Parathyroid adenoma (tissue), 2 donors: ENCODE results near the gene PGR.
A peak's percentile ranks its signal among the peaks of the same experiment; 100 is the strongest.

Experiments
- H2AFZ ChIP-seq: fragments of 300-600 bp; sonication (generic); one replicate; pipeline ENCODE4 v1.7.0; 2017; ENCODE audit warnings: antibody characterized with exemption, mild to moderate bottlenecking
- H3K27ac ChIP-seq: fragments of 300-600 bp; sonication (generic); one replicate; pipeline ENCODE4 v1.7.0; 2017
- H3K27me3 ChIP-seq: fragments of 300-600 bp; sonication (generic); one replicate; pipeline ENCODE4 v1.7.0; 2017; ENCODE audit warnings: low read length; ENCODE audit not compliant: control insufficient read depth, insufficient read depth
- H3K36me3 ChIP-seq: fragments of 300-600 bp; sonication (generic); one replicate; pipeline ENCODE4 v1.7.0; 2017; ENCODE audit warnings: low read length; ENCODE audit not compliant: control insufficient read depth, insufficient read depth
- H3K4me1 ChIP-seq: fragments of 300-600 bp; sonication (generic); one replicate; pipeline ENCODE4 v1.7.0; 2017; ENCODE audit warnings: control low read depth
- H3K4me2 ChIP-seq: fragments of 300-600 bp; sonication (generic); one replicate; pipeline ENCODE4 v1.7.0; 2017; ENCODE audit warnings: low read length
- H3K4me3 ChIP-seq: fragments of 300-600 bp; sonication (generic); one replicate; pipeline ENCODE4 v1.7.0; 2017; ENCODE audit warnings: low read depth, low read length
- H3K79me2 ChIP-seq: fragments of 300-600 bp; sonication (generic); one replicate; pipeline ENCODE4 v1.7.0; 2017; ENCODE audit warnings: control low read depth
- H3K9ac ChIP-seq: fragments of 300-600 bp; sonication (generic); one replicate; pipeline ENCODE4 v1.7.0; 2017; ENCODE audit warnings: mild to moderate bottlenecking
- H3K9me3 ChIP-seq: fragments of 300-600 bp; sonication (generic); one replicate; pipeline ENCODE4 v1.7.0; 2017; ENCODE audit warnings: low read length; ENCODE audit not compliant: control insufficient read depth
- TF ChIP-seq, protein P1 (sequence below): fragments of 300-600 bp; sonication (generic); IDR thresholded peaks from one replicate; pipeline ENCODE4 v1.7.0; 2017; ENCODE audit warnings: antibody characterized with exemption, mild to moderate bottlenecking
- donor health status: primary hyperparathyroidism.

PGR gene

DNA sequence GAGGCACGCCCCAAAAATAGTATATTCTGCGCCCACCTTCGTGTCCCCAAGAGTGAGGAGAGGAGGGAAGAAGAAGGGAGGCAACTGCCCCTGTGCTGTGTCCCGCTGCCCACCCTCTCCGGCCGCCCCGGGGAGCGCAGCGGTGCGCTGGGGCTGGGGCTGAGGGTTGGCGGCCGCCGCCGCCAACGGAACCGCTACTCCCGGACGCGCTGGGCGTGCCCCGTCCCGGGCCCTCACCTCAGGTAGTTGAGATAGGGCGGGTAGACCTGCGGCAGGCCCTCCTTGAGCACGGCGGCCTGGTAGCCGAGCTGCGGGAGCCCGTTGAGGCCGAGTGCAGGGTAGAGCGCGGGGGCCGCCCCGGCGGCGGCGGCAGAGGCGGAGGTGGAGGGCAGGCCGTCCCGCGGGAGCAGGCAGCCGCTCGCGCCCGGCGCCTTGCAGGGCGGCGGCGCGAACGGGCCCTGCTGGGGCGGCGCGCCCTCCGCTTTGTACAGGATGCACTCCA lies 2.4 kb downstream of the PGR start:
- H3K9me3 ChIP-seq: no peaks in the 10 kb centered on the region
- H2AFZ ChIP-seq: peak overlapping the region; percentile 87
- H3K4me2 ChIP-seq: peak overlapping the region; percentile 66
- H3K36me3 ChIP-seq: no peaks in the 10 kb centered on the region
- H3K79me2 ChIP-seq: no peaks in the 10 kb centered on the region
- H3K4me3 ChIP-seq: peak overlapping the region; percentile 50
- H3K9ac ChIP-seq: no peak overlapping the region
- TF ChIP-seq, protein P1, sequence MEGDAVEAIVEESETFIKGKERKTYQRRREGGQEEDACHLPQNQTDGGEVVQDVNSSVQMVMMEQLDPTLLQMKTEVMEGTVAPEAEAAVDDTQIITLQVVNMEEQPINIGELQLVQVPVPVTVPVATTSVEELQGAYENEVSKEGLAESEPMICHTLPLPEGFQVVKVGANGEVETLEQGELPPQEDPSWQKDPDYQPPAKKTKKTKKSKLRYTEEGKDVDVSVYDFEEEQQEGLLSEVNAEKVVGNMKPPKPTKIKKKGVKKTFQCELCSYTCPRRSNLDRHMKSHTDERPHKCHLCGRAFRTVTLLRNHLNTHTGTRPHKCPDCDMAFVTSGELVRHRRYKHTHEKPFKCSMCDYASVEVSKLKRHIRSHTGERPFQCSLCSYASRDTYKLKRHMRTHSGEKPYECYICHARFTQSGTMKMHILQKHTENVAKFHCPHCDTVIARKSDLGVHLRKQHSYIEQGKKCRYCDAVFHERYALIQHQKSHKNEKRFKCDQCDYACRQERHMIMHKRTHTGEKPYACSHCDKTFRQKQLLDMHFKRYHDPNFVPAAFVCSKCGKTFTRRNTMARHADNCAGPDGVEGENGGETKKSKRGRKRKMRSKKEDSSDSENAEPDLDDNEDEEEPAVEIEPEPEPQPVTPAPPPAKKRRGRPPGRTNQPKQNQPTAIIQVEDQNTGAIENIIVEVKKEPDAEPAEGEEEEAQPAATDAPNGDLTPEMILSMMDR: no peak
- H3K27me3 ChIP-seq: no peaks in the 10 kb centered on the region
- peak overlapping the region; percentile 68 for H3K27ac ChIP-seq
- no peaks in the 10 kb centered on the region for H3K4me1 ChIP-seq

DNA sequence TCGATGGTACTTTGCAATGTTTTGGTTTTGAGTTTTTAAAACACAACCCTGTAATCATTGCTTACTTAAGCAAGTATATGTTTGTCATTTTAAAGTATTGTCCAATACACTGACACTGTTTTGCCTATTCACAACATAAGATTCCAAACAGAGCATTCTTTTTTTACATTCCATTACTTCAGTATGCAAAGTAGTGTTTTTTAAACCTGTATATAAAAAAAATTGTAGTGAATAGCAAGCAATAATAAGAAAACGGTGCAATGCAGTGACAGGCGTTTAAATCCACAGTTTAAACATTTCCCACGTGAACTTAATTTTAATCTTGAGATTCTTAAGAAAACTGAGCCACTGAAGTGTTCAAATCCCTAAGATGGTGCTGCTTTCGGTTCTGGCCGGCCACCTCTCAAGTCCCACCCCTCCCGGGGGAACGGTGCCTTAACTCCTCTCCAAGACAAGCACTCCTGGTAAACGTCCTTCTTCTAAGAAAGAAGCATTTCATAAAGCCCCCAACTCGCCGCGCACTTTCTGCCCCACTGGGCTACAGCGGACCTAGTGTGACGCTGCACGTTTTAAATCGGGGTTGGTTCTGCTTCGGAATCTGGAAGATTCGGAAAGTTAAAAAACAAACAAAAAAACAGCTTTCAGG lies 2.9 kb downstream of the PGR start:
- H3K4me1 ChIP-seq: no peaks in the 10 kb centered on the region
- no peaks in the 10 kb centered on the region for H3K36me3 ChIP-seq
- H3K79me2 ChIP-seq: no peaks in the 10 kb centered on the region
- H3K4me3 ChIP-seq: peak overlapping the region; percentile 50
- peak overlapping the region; percentile 54 for H3K27ac ChIP-seq
- peak overlapping the region; percentile 66 for H3K4me2 ChIP-seq
- H2AFZ ChIP-seq: peak overlapping the region; percentile 87
- no peaks in the 10 kb centered on the region for H3K9me3 ChIP-seq
- TF ChIP-seq, protein P1: no peak
- H3K27me3 ChIP-seq: no peaks in the 10 kb centered on the region
- H3K9ac ChIP-seq: no peak overlapping the region

DNA sequence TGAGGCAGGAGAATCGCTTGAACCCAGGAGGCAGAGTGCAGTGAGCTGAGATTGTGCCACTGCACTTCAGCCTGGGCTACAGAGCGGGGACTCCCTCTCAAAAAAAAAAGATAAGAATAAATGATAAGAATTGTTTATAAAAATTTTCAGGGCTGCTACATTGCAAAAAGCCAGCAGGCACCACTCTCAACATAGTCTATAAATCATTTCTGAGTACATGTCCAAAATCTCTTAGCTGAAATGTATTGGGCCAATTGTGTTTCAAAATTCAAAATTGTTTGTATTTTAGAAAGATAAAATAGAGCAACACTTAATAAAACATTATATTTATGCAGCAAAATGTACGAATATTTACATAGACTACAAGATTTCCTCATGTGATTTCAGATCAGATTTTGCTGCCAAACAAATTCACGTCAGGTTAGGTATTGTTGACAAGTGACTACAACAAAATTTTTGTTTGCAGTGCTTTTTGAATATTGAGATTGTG lies 13.9 kb downstream of the PGR start:
- Histone ChIP-seq H3K27me3 (no peaks in the 10 kb centered on the region), H3K27ac (no peak overlapping the region), H3K79me2 (no peaks in the 10 kb centered on the region), H2AFZ (no peak overlapping the region), H3K36me3 (no peaks in the 10 kb centered on the region), H3K4me2 (no peak overlapping the region), H3K9ac (no peak overlapping the region), H3K4me1 (peaks cover 4% of the 10 kb centered on the region), H3K4me3 (no peak overlapping the region), H3K9me3 (no peaks in the 10 kb centered on the region)
- TF ChIP-seq, protein P1: no peak

DNA sequence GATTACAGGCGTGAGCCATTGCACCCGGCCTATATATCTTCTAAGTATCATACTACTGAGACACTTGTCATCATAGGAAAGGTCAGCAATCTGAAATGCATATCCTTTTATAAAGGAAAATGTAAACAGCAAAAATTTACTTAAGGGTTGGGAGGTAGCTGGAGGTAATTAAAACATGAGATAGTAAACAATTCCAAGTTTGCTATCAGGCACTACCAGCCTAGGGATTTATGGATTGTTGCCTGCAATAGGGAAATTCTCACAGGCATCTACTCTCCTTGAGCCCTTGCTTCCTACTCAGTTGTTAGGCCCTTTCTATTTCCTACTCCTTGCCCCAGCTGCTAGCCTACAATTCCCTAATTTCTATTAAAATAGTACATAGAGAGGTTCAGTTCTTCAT lies 16.1 kb downstream of the PGR start:
- no peaks in the 10 kb centered on the region for H3K4me1 ChIP-seq
- no peak overlapping the region for H3K27ac ChIP-seq
- H3K27me3 ChIP-seq: no peaks in the 10 kb centered on the region
- H3K4me2 ChIP-seq: no peak overlapping the region
- TF ChIP-seq, protein P1: no peak
- H3K4me3 ChIP-seq: no peak overlapping the region
- H3K79me2 ChIP-seq: no peaks in the 10 kb centered on the region
- H3K9ac ChIP-seq: no peak overlapping the region
- H3K9me3 ChIP-seq: no peaks in the 10 kb centered on the region
- no peak overlapping the region for H2AFZ ChIP-seq
- H3K36me3 ChIP-seq: no peaks in the 10 kb centered on the region

DNA sequence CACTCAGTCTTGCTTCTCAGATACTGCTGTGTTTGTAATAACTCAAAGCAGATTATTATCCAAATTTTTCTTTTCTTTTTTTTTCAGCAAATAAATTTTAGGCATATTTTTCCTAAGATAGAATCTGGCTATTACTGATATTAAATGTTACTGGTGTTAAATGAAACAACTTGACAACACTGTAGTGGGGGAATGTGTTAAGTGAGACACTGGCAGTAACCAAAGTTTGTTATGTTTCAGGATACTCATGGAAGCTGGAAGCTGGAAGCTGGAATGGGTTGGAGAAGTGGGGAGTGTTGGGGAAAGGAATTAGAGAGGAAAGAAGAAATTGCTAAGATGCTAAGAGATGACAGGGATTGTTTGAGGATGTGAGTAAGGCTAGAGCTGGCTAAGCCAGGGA lies 24.9 kb downstream of the PGR start:
- no peak overlapping the region for H3K9ac ChIP-seq
- no peaks in the 10 kb centered on the region for H3K36me3 ChIP-seq
- H3K27ac ChIP-seq: no peak overlapping the region
- no peak overlapping the region for H2AFZ ChIP-seq
- no peak overlapping the region for H3K4me2 ChIP-seq
- TF ChIP-seq, protein P1: no peak
- no peak overlapping the region for H3K4me3 ChIP-seq
- H3K9me3 ChIP-seq: no peaks in the 10 kb centered on the region
- no peaks in the 10 kb centered on the region for H3K79me2 ChIP-seq
- H3K27me3 ChIP-seq: no peaks in the 10 kb centered on the region
- no peaks in the 10 kb centered on the region for H3K4me1 ChIP-seq
